Transverse colon (tissue), 4 donors: Measurements from ENCODE around the gene DDX54. TPM values are rescaled to one million over a fixed set of nuclear protein-coding genes. Genes with fewer than 3 reads are reported as not detected.
"Not testable (repeated sequence)": the region's sequence is repeated elsewhere in the genome, so short reads cannot be mapped to it uniquely, and the experiment has no call there.

Experiments
- DNase-seq: peaks from one replicate; pipeline ENCODE4 v3.0.0-alpha.2; 2019
- H3K27ac ChIP-seq, 4 donors: fragments of 200-600 bp; sonication (generic); 2 replicates each; pipeline ENCODE4 v1.5.1; 2016 to 2018; ENCODE audit warnings: inconsistent platforms in 4 of 4
- H3K27me3 ChIP-seq: fragments of 200-600 bp; sonication (generic); 2 replicates; pipeline ENCODE4 v1.5.1; 2017; ENCODE audit warnings: inconsistent platforms
- H3K36me3 ChIP-seq, 4 donors: fragments of 200-600 bp; sonication (generic); 2 replicates each; pipeline ENCODE4 v1.5.1; 2017 to 2019; ENCODE audit warnings: inconsistent platforms in 4 of 4
- H3K4me1 ChIP-seq, 4 donors: fragments of 200-600 bp; sonication (generic); 2 replicates each; pipeline ENCODE4 v1.5.1; 2017 to 2020; ENCODE audit warnings: inconsistent platforms in 4 of 4
- H3K4me3 ChIP-seq, 4 donors: fragments of 200-600 bp; sonication (generic); 1 replicate in 1 of 4; 2 replicates in 3 of 4; pipeline versions ENCODE4 v1.5.1 to v1.6.1; 2017 to 2019; ENCODE audit warnings: inconsistent platforms in 4 of 4
- H3K9me3 ChIP-seq, 2 donors: fragments of 200-600 bp; sonication (generic); 2 replicates each; pipeline ENCODE4 v1.5.1; 2017 to 2019; ENCODE audit warnings: inconsistent platforms in 2 of 2
- EP300 ChIP-seq: sonication (generic); formaldehyde crosslinking; IDR thresholded peaks from one replicate; pipeline ENCODE4 v1.6.1; 2017; ENCODE audit warnings: antibody characterized with exemption, low read depth
- POLR2A ChIP-seq: fragments of 450-650 bp; IDR thresholded peaks from one replicate; pipeline ENCODE4 v1.6.1; 2016; ENCODE audit warnings: antibody characterized with exemption, mild to moderate bottlenecking, moderate library complexity
- POLR2AphosphoS5 ChIP-seq, 3 donors: sonication (generic); formaldehyde crosslinking; IDR thresholded peaks; one replicate each; pipeline ENCODE4 v1.6.1; 2016; ENCODE audit warnings: antibody characterized with exemption in 3 of 3
- WGBS, 2 donors: methylation state at CpG; one replicate each; pipeline ENCODE4 v1.1.5; 2018; ENCODE audit warnings: low coverage in 1 of 2; 5-methylcytosine and 5-hydroxymethylcytosine counted together
- in situ Hi-C, 4 donors: fragments of 200-750 bp; cut with MboI; loops; one replicate each; pipeline versions ENCODE4 v1.15.0 to v1.15.1; 2017; ENCODE audit warnings: low sequenced_read_pairs in 3 of 4, low pct_ligation_motif_present in 1 of 4, low pct_unique_long_range_greater_than_20kb in 1 of 4
- intact Hi-C: fragments of 100-400 bp; cut with DNase I; formaldehyde crosslinking; loops from one replicate; pipeline ENCODE4 v1.15.1; 2023; ENCODE audit warnings: low total_unique reads
- total RNA-seq, 4 donors: library from RNA; depleted of rRNA; stranded (reverse); fragments of >200 nt; gene quantifications; one replicate each; pipeline ENCODE4 v1.1.0, GENCODE V29; 2016
- TF ChIP-seq, protein P1 (sequence below), 5 experiments: fragments of 200-600 bp in 3 of 5; fragments of 450-650 bp in 2 of 5; sonication (generic) in 3 of 5; IDR thresholded peaks; 1 replicate in 2 of 5; 2 replicates in 3 of 5; pipeline ENCODE4 v1.5.1; 2016 to 2017; ENCODE audit warnings: antibody characterized with exemption in 5 of 5, inconsistent platforms in 3 of 5, mild to moderate bottlenecking in 2 of 5, moderate library complexity in 1 of 5

The DDX54 gene
- total RNA-seq, 4 donors from 2014 or later: 60.7 to 96.1 (median 72.8) TPM

DNA sequence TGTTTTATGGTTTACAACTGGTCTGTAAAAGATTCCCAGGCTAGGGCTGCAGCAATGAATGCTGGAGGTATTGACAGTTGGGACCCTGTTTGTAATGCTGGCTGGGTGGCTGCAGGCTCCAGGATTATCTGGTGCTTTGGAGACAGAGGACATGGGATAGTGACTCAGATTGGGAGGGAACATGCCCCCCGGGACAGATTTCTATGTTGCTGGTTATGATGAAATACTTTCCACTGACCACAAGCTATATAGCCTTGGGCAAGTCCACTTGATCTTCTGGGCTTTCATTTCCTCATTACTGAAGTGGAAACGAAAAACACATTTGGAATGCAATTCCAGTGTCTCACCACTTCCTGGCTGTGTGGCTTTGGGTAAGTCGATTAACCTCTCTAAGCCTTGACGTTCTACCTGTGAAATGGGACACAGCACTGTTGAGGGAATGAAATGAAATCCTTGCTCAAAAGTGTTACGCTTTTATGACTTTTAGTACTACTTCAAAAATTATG lies 29.7 kb upstream of the DDX54 start:
- intact Hi-C loops (no loop called here), in situ Hi-C loops (no loop called here)
- Histone ChIP-seq H3K36me3 (no peaks in the 10 kb centered on the region), H3K4me1 (peaks cover 0 to 28% (median 14%) of the 10 kb centered on the region in 4 donors), H3K27me3 (no peaks in the 10 kb centered on the region), H3K9me3 (no peaks in the 10 kb centered on the region), H3K4me3 (no peak overlapping the region), H3K27ac (peak overlapping the region; percentile 16 to 55 (median 46))
- DNase-seq: peak; percentile 53
- whole genome bisulfite sequencing, 2 donors: 37 to 53% methylated on average over 4 to 5 of the region's 5 CpGs
- TF ChIP-seq POLR2AphosphoS5 (IDR thresholded peaks at IDR 0.05) (peak; percentile 48 to 68 (median 56)), EP300 (no peak), POLR2A (no peak)
- TF ChIP-seq, protein P1, sequence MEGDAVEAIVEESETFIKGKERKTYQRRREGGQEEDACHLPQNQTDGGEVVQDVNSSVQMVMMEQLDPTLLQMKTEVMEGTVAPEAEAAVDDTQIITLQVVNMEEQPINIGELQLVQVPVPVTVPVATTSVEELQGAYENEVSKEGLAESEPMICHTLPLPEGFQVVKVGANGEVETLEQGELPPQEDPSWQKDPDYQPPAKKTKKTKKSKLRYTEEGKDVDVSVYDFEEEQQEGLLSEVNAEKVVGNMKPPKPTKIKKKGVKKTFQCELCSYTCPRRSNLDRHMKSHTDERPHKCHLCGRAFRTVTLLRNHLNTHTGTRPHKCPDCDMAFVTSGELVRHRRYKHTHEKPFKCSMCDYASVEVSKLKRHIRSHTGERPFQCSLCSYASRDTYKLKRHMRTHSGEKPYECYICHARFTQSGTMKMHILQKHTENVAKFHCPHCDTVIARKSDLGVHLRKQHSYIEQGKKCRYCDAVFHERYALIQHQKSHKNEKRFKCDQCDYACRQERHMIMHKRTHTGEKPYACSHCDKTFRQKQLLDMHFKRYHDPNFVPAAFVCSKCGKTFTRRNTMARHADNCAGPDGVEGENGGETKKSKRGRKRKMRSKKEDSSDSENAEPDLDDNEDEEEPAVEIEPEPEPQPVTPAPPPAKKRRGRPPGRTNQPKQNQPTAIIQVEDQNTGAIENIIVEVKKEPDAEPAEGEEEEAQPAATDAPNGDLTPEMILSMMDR (IDR thresholded peaks at IDR 0.05): peak in 3 of 5 experiments; percentile 11 to 46 (median 36)

DNA sequence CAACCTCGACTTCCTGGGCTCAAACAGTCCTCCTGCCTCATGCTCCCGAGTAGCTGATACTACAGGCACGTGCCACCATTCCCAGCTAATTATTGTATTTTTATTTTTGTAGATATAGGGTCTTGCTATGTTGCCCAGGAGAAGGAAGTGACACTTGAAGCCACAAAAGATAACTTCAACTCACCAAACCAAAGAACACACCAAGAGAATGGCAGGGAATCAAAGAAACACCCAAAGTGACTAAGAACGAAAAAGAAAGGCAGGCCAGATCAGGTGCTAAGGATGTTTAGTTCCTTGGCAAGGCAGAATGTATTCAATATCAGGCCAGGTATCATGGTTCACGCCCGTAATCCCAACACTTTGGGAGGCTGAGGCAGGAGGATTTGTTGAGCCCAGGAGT lies 25.9 kb upstream of the DDX54 start:
- in situ Hi-C loops: no loop called here
- DNase-seq: no peak
- Histone ChIP-seq H3K4me1 (peaks cover 0 to 32% (median 7%) of the 10 kb centered on the region in 4 donors), H3K36me3 (no peaks in the 10 kb centered on the region), H3K9me3 (no peaks in the 10 kb centered on the region), H3K27me3 (no peaks in the 10 kb centered on the region), H3K27ac (no peak overlapping the region), H3K4me3 (no peak overlapping the region)
- no peak for TF ChIP-seq POLR2AphosphoS5 (IDR thresholded peaks at IDR 0.05)
- intact Hi-C loops: no loop called here
- 94 to 100% methylated on average over 2 to 6 of the region's 6 CpGs for WGBS, 2 donors

- Histone ChIP-seq H3K4me1 (peaks cover 0 to 21% (median 0%) of the 10 kb centered on the region in 4 donors), H3K36me3 (no peaks in the 10 kb centered on the region), H3K4me3 (no peak overlapping the region), H3K27me3 (no peaks in the 10 kb centered on the region), H3K27ac (peak overlapping the region; percentile 62 to 77 (median 66)), H3K9me3 (no peaks in the 10 kb centered on the region)
- intact Hi-C loops (no loop called here), in situ Hi-C loops (no loop called here)
- TF ChIP-seq POLR2A: no peak
- no peak for TF ChIP-seq EP300
- peak in 2 of 3 donors; percentile 5 to 26 for TF ChIP-seq POLR2AphosphoS5 (IDR thresholded peaks at IDR 0.05)
- TF ChIP-seq, protein P1 (IDR thresholded peaks at IDR 0.05): no peak
- 68% methylated on average over 10 of the region's 10 CpGs; no CpG with 5 or more reads in 1 of the 2 donors for WGBS, 2 donors
- DNase-seq: peak; percentile 67
These were observed 23.0 kb upstream of the DDX54 start for GRCh38 chr12:113208041-113208934.

GRCh38 chr12:113207613-113208040 lies 22.3 kb upstream of the DDX54 start:
- H3K27me3 ChIP-seq: no peaks in the 10 kb centered on the region
- H3K36me3 ChIP-seq: no peaks in the 10 kb centered on the region
- H3K9me3 ChIP-seq: no peaks in the 10 kb centered on the region
- in situ Hi-C loops (no loop called here), intact Hi-C loops (no loop called here)
- DNase-seq: no peak
- peaks cover 0 to 21% (median 0%) of the 10 kb centered on the region in 4 donors for H3K4me1 ChIP-seq
- WGBS, 2 donors: 73% methylated on average over 6 of the region's 6 CpGs; no CpG with 5 or more reads in 1 of the 2 donors
- H3K27ac ChIP-seq: peak overlapping the region; percentile 62 to 77 (median 66)
- no peak overlapping the region for H3K4me3 ChIP-seq
- TF ChIP-seq POLR2AphosphoS5 (IDR thresholded peaks at IDR 0.05) (no peak), POLR2A (no peak), EP300 (no peak)
- TF ChIP-seq, protein P1 (IDR thresholded peaks at IDR 0.05): no peak

GRCh38 chr12:113206802-113207201 lies 21.5 kb upstream of the DDX54 start:
- H3K36me3 ChIP-seq, H3K27ac ChIP-seq, DNase-seq, H3K27me3 ChIP-seq, in situ Hi-C loops, intact Hi-C loops, H3K9me3 ChIP-seq, H3K4me3 ChIP-seq: not testable (repeated sequence)
- WGBS, 2 donors: 99% methylated on average over 5 of the region's 5 CpGs; no CpG with 5 or more reads in 1 of the 2 donors
- peaks cover 0 to 21% (median 0%) of the 10 kb centered on the region in 4 donors for H3K4me1 ChIP-seq
